ENCODE data around the gene COG5. TPM values are rescaled to one million over a fixed set of nuclear protein-coding genes. Genes with fewer than 3 reads are reported as not detected.

The COG5 gene
- total and polyA plus RNA-seq, 10 of the 15 experiments (the other 5 are each of a cell fraction or from before 2014, with no cell fraction given), result 5.5 to 27.9 (median 15.6) TPM

GRCh38 chr7:107304063-107304462 is 259.7 kb downstream of the COG5 start:
- H4K20me1 ChIP-seq (ENCODE audit: control insufficient read depth, insufficient read depth), result no peaks in the 10 kb centered on the region

More at GRCh38 chr7:107304063-107304462, 259.7 kb downstream of the COG5 start:
- no peaks in the 10 kb centered on the region for H3K36me3 ChIP-seq (ENCODE audit: control insufficient read depth in 2 of 2, insufficient read depth in 2 of 2, low read length in 1 of 2)
- no peak overlapping the region for H3K9ac ChIP-seq (ENCODE audit: control insufficient read depth, insufficient read depth, low read length)
- CTCF ChIA-PET, result no interaction called here
- no peak overlapping the region for H3K4me3 ChIP-seq
- H3K4me2 ChIP-seq (ENCODE audit: control insufficient read depth, insufficient read depth), result no peak overlapping the region
- H3K27ac ChIP-seq (ENCODE audit: control insufficient read depth, insufficient read depth), result no peak overlapping the region
- H3K9me3 ChIP-seq (replicated peaks; ENCODE audit: control insufficient read depth, insufficient read depth, low read length), result no peaks in the 10 kb centered on the region; the same call in 2 of the 3 replicates
- ATAC-seq (no peak), FAIRE-seq (no peak), DNase-seq (ENCODE audit: low read depth, low spot score) (no peak)
- POLR2A ChIA-PET, result no interaction called here
- BruUV-seq (replicated peaks), result no TSS peak
- H3K79me2 ChIP-seq (ENCODE audit: control insufficient read depth, insufficient read depth, low read length), result no peaks in the 10 kb centered on the region
- H2AFZ ChIP-seq (ENCODE audit: control insufficient read depth, low read depth, low read length), result no peak overlapping the region
- H3K4me1 ChIP-seq (ENCODE audit: control insufficient read depth, insufficient read depth, low read length), result no peaks in the 10 kb centered on the region
- 100% methylated on average over 1 of the region's 1 CpG for WGBS (ENCODE audit: insufficient coverage, insufficient replicate concordance, low lambda C conversion rate, missing lambda C conversion rate)
- intact Hi-C loops (cut with micrococcal nuclease; ENCODE audit: unreplicated experiment), result no loop called here
- TF ChIP-seq PKNOX1 (IDR thresholded peaks at IDR 0.05) (no peak), E2F4 (IDR thresholded peaks at IDR 0.05; ENCODE audit: low read depth, low read length) (no peak), SP1 (IDR thresholded peaks at IDR 0.05; ENCODE audit: low read depth, low read length) (no peak), NFYB (IDR thresholded peaks at IDR 0.05; ENCODE audit: insufficient read depth, low read depth, low read length) (no peak), ZZZ3 (IDR thresholded peaks at IDR 0.05; ENCODE audit: control insufficient read depth, insufficient read length, low read depth) (no peak), ZNF207 (IDR thresholded peaks at IDR 0.05; ENCODE audit: borderline replicate concordance) (no peak), PAX8 (IDR thresholded peaks at IDR 0.05) (no peak)
- SMC1A ChIA-PET (ENCODE audit: uncharacterized antibody, unreplicated experiment), result no interaction called here
- no peaks in the 10 kb centered on the region for H3K27me3 ChIP-seq (replicated peaks in 1 of 2; ENCODE audit: control insufficient read depth in 2 of 2, insufficient read depth in 2 of 2, low read length in 1 of 2)
- in situ Hi-C loops (cut with MboI), result no loop called here
- RAD21 ChIA-PET (ENCODE audit: unreplicated experiment), result no interaction called here
